Right lobe of liver (tissue), 4 donors: Measurements from ENCODE around the gene NRXN3.

ENCODE experiments used
- CTCF ChIP-seq, 4 donors: fragments of 200-600 bp in 3 of 4; fragments of 450-650 bp in 1 of 4; IDR thresholded peaks; one replicate each; pipeline versions ENCODE4 v1.5.1 to v1.8.0; 2016 to 2022; ENCODE audit warnings: antibody characterized with exemption in 4 of 4, mild to moderate bottlenecking in 2 of 4
- POLR2A ChIP-seq: fragments of 450-650 bp; IDR thresholded peaks from one replicate; pipeline ENCODE4 v1.6.1; 2017; ENCODE audit warnings: antibody characterized with exemption, mild to moderate bottlenecking
- donor health status: DM: no; HTN: no; CAD: no.
- donor health status: DM: no; HTN: no; CAD: no.
- donor health status: DM: no; HTN: yes; CAD: no.

GRCh38 chr14:79660053-79660939 lies 1490.1 kb downstream of the NRXN3 start:
- TF ChIP-seq POLR2A (no peak), CTCF (IDR thresholded peaks at IDR 0.05) (no peak)
